ENCODE measurements around the gene KMT5B.

Gene KMT5B

DNA sequence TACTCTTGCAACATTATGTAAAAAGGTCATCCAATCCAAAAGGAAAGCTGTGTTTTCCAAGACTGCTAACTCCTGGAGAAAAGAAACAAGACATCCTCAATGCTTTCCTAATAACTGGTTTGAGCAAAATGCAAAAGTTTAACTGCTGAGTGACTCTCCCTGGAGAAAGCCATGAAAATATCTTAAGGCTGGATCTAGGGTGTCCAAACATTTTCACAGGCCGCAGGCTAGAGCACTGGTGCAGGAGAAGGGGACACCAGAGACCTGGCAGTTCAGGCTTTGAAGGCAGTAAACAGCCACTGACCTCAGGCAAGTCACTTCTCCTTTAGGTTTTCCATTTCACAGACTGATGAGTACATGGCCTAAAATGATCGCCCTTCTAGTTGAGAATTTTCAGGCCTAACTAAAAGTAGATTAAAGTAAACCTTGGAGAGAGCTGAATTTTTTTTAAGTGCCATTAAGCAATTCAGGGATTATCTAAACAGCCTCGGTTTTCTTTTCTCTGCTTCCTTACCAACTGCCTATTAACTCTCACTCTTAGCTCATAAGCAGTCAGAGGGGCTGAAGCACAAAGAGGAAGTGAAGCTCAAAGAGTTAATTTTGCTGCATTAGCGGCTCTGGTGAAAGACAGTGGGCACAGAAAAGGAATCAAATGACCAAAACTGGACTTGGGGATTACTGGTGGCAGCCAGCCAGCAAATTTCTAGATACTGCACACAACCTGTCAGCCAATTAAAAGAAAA is 94.2 kb downstream of the KMT5B start:
- in situ Hi-C loops (cut with MboI; ENCODE audit: low pct_unique_long_range_greater_than_20kb, low sequenced_read_pairs, unreplicated experiment): no loop called here
- DNase-seq (ENCODE audit: low spot score): peak; percentile 66
- TF ChIP-seq, protein P1, sequence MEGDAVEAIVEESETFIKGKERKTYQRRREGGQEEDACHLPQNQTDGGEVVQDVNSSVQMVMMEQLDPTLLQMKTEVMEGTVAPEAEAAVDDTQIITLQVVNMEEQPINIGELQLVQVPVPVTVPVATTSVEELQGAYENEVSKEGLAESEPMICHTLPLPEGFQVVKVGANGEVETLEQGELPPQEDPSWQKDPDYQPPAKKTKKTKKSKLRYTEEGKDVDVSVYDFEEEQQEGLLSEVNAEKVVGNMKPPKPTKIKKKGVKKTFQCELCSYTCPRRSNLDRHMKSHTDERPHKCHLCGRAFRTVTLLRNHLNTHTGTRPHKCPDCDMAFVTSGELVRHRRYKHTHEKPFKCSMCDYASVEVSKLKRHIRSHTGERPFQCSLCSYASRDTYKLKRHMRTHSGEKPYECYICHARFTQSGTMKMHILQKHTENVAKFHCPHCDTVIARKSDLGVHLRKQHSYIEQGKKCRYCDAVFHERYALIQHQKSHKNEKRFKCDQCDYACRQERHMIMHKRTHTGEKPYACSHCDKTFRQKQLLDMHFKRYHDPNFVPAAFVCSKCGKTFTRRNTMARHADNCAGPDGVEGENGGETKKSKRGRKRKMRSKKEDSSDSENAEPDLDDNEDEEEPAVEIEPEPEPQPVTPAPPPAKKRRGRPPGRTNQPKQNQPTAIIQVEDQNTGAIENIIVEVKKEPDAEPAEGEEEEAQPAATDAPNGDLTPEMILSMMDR (IDR thresholded peaks at IDR 0.05; ENCODE audit: extremely low read depth, insufficient read depth, missing control alignments): no peak

DNA sequence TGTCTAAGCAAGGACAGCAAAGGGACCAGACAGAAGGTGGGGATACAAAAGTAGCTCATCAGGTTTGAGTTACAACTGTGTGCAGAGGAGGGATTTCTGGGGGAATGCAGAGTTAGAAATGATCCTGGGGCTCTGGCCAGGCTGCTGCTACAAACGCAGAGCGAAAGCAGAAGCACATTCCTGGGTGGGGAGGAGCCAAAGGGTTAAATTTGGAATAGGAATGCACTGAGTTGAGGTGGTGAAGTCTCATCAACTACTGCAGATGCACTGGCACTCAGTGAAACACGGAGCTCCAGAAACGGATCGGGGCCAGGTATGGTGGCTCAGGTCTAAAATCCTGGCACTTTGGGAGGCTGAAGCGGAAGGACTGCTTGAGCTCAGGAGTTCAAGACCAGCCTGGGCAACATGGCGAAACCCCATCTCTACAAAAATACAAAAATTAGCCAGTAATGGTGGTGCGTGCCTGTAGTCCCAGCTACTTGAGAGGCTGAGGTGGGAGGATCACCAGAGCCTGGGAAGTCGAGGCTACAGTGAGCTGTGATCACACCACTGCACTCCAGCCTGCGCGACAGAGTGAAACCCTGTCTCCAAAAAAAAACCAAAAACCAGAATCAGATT is 95.1 kb downstream of the KMT5B start:
- DNase-seq (ENCODE audit: low spot score): no peak
- TF ChIP-seq, protein P1 (IDR thresholded peaks at IDR 0.05; ENCODE audit: extremely low read depth, insufficient read depth, missing control alignments): no peak
- in situ Hi-C loops (cut with MboI; ENCODE audit: low pct_unique_long_range_greater_than_20kb, low sequenced_read_pairs, unreplicated experiment): no loop called here

DNA sequence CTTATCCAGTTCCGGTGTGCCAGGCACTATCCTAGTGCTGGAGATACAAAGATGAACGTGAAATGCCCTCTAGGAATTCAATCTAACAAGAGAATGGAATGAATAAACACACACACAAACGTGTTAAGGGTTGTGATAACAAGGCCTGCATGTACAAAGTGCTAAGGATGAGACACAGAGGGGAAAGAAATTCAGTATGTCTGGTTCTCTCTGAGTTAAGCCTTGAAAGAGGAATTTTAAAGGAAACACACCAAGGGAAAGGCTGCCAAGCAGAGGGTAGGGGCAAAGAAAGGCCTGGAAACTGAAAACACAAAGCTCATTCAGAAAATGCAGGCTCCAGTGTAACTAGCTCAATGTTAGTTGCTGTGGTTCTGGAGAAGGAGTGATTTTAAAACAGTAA is 96.1 kb downstream of the KMT5B start:
- in situ Hi-C loops (cut with MboI; ENCODE audit: low pct_unique_long_range_greater_than_20kb, low sequenced_read_pairs, unreplicated experiment): no loop called here
- no peak for DNase-seq (ENCODE audit: low spot score)
- TF ChIP-seq, protein P1 (IDR thresholded peaks at IDR 0.05; ENCODE audit: extremely low read depth, insufficient read depth, missing control alignments): no peak

DNA sequence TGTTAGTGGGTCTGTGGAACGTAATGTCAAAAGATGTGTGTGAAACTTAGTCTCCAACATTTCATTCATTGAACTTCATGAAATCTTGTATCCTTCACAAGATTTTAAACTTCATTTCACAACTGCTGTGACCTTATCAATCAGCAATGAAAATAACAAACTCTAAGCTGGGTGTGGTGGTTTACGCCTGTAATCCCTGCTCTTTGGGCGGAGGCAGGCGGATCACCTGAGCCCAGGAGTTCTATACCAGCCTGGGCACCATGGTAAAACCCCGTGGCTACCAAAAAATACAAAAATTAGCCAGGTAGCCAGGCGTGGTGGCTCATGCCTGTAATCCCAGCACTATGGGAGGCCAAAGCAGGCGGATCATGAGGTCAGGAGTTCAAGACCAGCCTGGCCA is 97.0 kb downstream of the KMT5B start:
- in situ Hi-C loops (cut with MboI; ENCODE audit: low pct_unique_long_range_greater_than_20kb, low sequenced_read_pairs, unreplicated experiment): no loop called here

DNA sequence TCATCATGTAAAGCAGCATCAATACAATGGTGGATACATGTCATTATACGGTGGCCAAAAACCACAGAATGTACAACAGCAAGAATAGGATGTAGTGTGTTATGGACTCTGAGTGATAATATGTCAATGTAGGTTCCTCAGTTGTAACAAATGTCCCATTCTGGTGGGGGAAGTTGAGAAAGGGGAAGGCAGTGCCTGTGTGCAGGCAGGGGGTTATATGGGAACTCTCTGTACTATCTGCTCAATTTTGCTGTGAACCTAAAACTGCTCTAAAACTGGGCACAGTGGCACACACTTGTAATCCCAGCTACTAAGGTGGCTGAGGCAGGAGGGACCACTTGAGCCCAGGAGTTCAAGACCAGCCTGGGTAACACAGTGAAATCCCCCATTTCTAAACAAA is 97.8 kb downstream of the KMT5B start:
- TF ChIP-seq, protein P1 (IDR thresholded peaks at IDR 0.05; ENCODE audit: extremely low read depth, insufficient read depth, missing control alignments): no peak
- no peak for DNase-seq (ENCODE audit: low spot score)
- in situ Hi-C loops (cut with MboI; ENCODE audit: low pct_unique_long_range_greater_than_20kb, low sequenced_read_pairs, unreplicated experiment): no loop called here

More for the DNA sequence above, 97.0 kb downstream of the KMT5B start:
- DNase-seq (ENCODE audit: low spot score): no peak
- TF ChIP-seq, protein P1 (IDR thresholded peaks at IDR 0.05; ENCODE audit: extremely low read depth, insufficient read depth, missing control alignments): no peak

DNA sequence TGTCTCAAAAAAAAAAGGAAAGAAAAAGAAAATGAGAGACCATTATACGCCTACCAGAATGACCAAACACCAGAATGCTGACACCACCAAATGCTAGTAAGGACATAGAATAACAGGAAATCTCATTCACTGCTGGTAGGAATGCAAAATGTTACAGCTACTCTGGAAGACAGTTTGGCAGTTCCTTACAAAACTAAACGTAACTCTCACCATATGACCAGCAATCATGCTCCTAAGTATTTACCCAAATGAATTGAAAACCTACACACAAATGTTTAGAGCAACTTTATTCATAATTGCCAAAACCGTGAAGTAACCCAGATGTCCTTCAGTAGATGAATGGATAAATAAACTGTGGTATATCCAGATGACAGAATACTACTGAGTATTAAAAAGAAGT is 99.1 kb downstream of the KMT5B start:
- no peak for DNase-seq (ENCODE audit: low spot score)
- in situ Hi-C loops (cut with MboI; ENCODE audit: low pct_unique_long_range_greater_than_20kb, low sequenced_read_pairs, unreplicated experiment): no loop called here
- TF ChIP-seq, protein P1 (IDR thresholded peaks at IDR 0.05; ENCODE audit: extremely low read depth, insufficient read depth, missing control alignments): no peak
